T-helper 2 cell treated with Interferon-gamma antibody and Interleukin-4, amounts not matched to agents 5 μg/mL and 100 μg/mL, for 36 hours (primary cell): ENCODE results near the gene TLCD2.
"Not testable (repeated sequence)": the region's sequence is repeated elsewhere in the genome, so short reads cannot be mapped to it uniquely, and the experiment has no call there.

Experiments
- DNase-seq: peaks from one replicate; pipeline ENCODE4 v3.0.0; 2021; ENCODE audit warnings: low spot score
- H3K27ac Mint-ChIP-seq: one replicate; pipeline ENCODE4 v1.8.0; 2021; ENCODE audit warnings: mild to moderate bottlenecking, mixed read lengths
- H3K27me3 Mint-ChIP-seq: one replicate; pipeline ENCODE4 v1.8.0; 2021; ENCODE audit warnings: low read depth, mixed read lengths
- H3K36me3 Mint-ChIP-seq: one replicate; pipeline ENCODE4 v1.8.0; 2021; ENCODE audit warnings: low read depth, mixed read lengths
- H3K4me1 Mint-ChIP-seq: one replicate; pipeline ENCODE4 v1.8.0; 2021; ENCODE audit warnings: low read depth, mixed read lengths
- H3K4me3 Mint-ChIP-seq: one replicate; pipeline ENCODE4 v1.8.0; 2022; ENCODE audit warnings: mild to moderate bottlenecking, moderate library complexity, mixed read lengths
- H3K9me3 Mint-ChIP-seq: one replicate; pipeline ENCODE4 v1.8.0; 2021; ENCODE audit warnings: mixed read lengths

The TLCD2 gene

DNA sequence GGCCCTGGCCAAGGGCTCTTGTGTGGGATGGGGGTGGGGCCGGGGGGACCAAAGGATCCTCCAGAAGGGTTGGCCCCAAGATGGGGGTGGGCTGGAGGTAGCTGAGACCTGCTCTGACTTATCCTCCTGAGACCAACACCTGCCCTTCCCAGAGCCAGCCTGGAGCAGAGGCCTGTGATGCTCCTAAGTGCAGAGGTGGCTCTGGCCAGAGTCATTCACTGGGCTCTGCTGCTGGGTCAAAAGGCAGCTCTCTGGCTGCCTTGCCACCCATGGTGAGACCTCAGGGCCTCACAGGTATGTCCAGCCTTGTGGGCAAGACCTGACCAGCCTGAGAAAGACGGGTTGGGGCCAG is 32.9 kb upstream of the TLCD2 start:
- Mint-ChIP-seq H3K27me3 (no peaks in the 10 kb centered on the region), H3K4me1 (no peaks in the 10 kb centered on the region), H3K27ac (no peak overlapping the region), H3K9me3 (no peaks in the 10 kb centered on the region), H3K36me3 (peaks cover 1% of the 10 kb centered on the region), H3K4me3 (no peak overlapping the region)
- DNase-seq: no peak

GRCh38 chr17:1742371-1743087 is 32.4 kb upstream of the TLCD2 start, which contains the start of gene SERPINF2:
TSS of gene SERPINF2 (plus strand) at chr17:1742871. CDS start at chr17:1744996, 2,125 bp downstream.
- Mint-ChIP-seq H3K27ac (no peak within 1 kb of the TSS), H3K4me3 (no peak within 1 kb of the TSS), H3K4me1 (no peaks in the 10 kb centered on the region), H3K9me3 (no peaks in the 10 kb centered on the region), H3K36me3 (peaks cover 5% of the 10 kb centered on the region), H3K27me3 (no peaks in the 10 kb centered on the region)
- DNase-seq: no peak

- not testable (repeated sequence) for H3K9me3 Mint-ChIP-seq, H3K27me3 Mint-ChIP-seq, H3K36me3 Mint-ChIP-seq, DNase-seq, H3K4me3 Mint-ChIP-seq, H3K4me1 Mint-ChIP-seq, H3K27ac Mint-ChIP-seq
These were observed 31.7 kb upstream of the TLCD2 start for GRCh38 chr17:1741899-1742298.

- no peak overlapping the region for H3K4me3 Mint-ChIP-seq
- H3K36me3 Mint-ChIP-seq: peaks cover 15% of the 10 kb centered on the region
- no peaks in the 10 kb centered on the region for H3K27me3 Mint-ChIP-seq
- H3K27ac Mint-ChIP-seq: peak overlapping the region; percentile 57
- no peak for DNase-seq
- no peaks in the 10 kb centered on the region for H3K4me1 Mint-ChIP-seq
- H3K9me3 Mint-ChIP-seq: no peaks in the 10 kb centered on the region
These were observed 27.5 kb upstream of the TLCD2 start for GRCh38 chr17:1737531-1738291.

DNA sequence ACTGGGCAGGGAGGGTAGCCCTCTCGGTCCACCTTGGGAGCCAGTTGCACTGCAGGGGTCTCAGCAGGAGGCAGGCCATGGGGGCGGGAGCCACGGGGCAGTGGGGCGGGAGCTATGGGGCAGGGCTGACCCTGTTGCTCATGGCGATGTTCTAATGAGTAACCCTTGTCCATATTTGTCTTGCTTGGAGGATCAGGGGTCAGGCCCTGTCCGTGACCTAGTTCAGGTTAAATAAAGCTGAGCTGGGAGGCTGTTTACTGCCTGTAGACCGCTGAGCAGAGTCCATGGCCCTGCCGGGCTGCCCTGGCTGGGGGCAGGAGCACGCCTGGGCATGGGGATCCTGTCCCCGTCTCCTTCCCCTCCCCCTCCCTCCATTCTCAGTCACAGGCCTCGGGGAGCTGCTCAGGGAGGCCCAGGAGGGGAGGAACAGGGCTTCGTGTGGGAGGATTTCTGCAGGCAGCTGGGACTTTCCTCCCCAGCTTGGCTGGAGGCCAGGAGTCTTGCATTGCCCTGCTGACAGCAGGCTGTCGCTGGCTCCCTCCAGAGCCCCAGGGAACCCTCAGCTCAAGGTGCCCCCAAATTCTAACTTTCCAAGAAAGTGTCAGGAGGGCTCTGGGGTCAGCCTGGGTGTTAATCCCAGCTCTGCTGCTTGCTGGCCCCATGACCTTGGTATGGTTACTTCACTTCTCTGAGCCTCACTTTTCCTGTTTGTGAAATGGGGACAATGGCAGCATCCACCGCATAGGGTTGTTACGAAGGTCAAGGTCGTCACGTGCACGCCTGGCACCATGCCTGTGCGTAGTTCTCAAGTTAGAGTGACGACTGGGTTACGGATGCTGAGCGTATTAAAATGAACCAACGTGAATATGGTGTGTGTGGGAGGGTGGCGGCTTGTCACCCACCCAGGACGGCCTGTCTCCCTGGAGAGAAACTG is 26.4 kb upstream of the TLCD2 start:
- no peak for DNase-seq
- Mint-ChIP-seq H3K27me3 (no peaks in the 10 kb centered on the region), H3K4me3 (no peak overlapping the region), H3K27ac (peak overlapping the region; percentile 49), H3K9me3 (no peaks in the 10 kb centered on the region), H3K4me1 (no peaks in the 10 kb centered on the region), H3K36me3 (peaks cover 15% of the 10 kb centered on the region)

- no peak for DNase-seq
- no peak overlapping the region for H3K27ac Mint-ChIP-seq
- H3K4me3 Mint-ChIP-seq: no peak overlapping the region
- H3K36me3 Mint-ChIP-seq: peaks cover 15% of the 10 kb centered on the region
- no peaks in the 10 kb centered on the region for H3K9me3 Mint-ChIP-seq
- H3K27me3 Mint-ChIP-seq: no peaks in the 10 kb centered on the region
- H3K4me1 Mint-ChIP-seq: no peaks in the 10 kb centered on the region
These were observed 25.7 kb upstream of the TLCD2 start for GRCh38 chr17:1735834-1736347.

GRCh38 chr17:1735418-1735817 is 25.2 kb upstream of the TLCD2 start:
- Mint-ChIP-seq H3K27me3 (no peaks in the 10 kb centered on the region), H3K9me3 (no peaks in the 10 kb centered on the region), H3K4me1 (no peaks in the 10 kb centered on the region), H3K4me3 (no peak overlapping the region), H3K36me3 (peaks cover 15% of the 10 kb centered on the region), H3K27ac (no peak overlapping the region)
- DNase-seq: no peak

DNA sequence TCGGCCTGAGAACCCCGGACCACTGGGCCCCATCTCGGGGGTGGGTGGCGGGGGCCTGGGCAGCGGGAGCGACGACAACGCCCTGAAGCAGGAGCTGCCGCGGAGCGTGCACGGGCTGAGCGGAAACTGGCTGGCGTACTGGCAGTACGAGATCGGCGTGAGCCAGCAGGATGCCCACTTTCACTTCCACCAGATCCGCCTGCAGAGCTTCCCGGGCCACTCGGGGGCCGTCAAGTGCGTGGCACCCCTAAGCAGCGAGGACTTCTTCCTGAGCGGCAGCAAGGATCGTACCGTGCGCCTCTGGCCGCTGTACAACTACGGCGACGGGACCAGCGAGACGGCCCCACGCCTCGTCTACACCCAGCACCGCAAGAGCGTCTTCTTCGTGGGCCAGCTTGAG is 23.6 kb upstream of the TLCD2 start:
- Mint-ChIP-seq H3K4me3 (no peak overlapping the region), H3K9me3 (no peaks in the 10 kb centered on the region), H3K27ac (no peak overlapping the region), H3K4me1 (peaks cover 3% of the 10 kb centered on the region), H3K27me3 (no peaks in the 10 kb centered on the region), H3K36me3 (peaks cover 23% of the 10 kb centered on the region)
- DNase-seq: no peak

- peaks cover 3% of the 10 kb centered on the region for H3K4me1 Mint-ChIP-seq
- H3K27ac Mint-ChIP-seq: no peak overlapping the region
- no peaks in the 10 kb centered on the region for H3K27me3 Mint-ChIP-seq
These were observed 22.7 kb upstream of the TLCD2 start for GRCh38 chr17:1732833-1733321.

GRCh38 chr17:1732241-1732832 is 22.2 kb upstream of the TLCD2 start:
- Mint-ChIP-seq H3K4me3 (no peak overlapping the region), H3K27ac (no peak overlapping the region), H3K27me3 (no peaks in the 10 kb centered on the region), H3K36me3 (peaks cover 19% of the 10 kb centered on the region), H3K4me1 (peaks cover 3% of the 10 kb centered on the region), H3K9me3 (no peaks in the 10 kb centered on the region)
- no peak for DNase-seq

More at GRCh38 chr17:1732833-1733321, 22.7 kb upstream of the TLCD2 start:
- Mint-ChIP-seq H3K36me3 (peaks cover 23% of the 10 kb centered on the region), H3K4me3 (no peak overlapping the region), H3K9me3 (no peaks in the 10 kb centered on the region)
- DNase-seq: no peak

GRCh38 chr17:1731194-1731506 is 21.0 kb upstream of the TLCD2 start:
- H3K36me3 Mint-ChIP-seq: peaks cover 14% of the 10 kb centered on the region
- H3K4me1 Mint-ChIP-seq: peaks cover 3% of the 10 kb centered on the region
- H3K27me3 Mint-ChIP-seq: no peaks in the 10 kb centered on the region
- H3K27ac Mint-ChIP-seq: no peak overlapping the region
- no peaks in the 10 kb centered on the region for H3K9me3 Mint-ChIP-seq
- no peak for DNase-seq
- no peak overlapping the region for H3K4me3 Mint-ChIP-seq

DNA sequence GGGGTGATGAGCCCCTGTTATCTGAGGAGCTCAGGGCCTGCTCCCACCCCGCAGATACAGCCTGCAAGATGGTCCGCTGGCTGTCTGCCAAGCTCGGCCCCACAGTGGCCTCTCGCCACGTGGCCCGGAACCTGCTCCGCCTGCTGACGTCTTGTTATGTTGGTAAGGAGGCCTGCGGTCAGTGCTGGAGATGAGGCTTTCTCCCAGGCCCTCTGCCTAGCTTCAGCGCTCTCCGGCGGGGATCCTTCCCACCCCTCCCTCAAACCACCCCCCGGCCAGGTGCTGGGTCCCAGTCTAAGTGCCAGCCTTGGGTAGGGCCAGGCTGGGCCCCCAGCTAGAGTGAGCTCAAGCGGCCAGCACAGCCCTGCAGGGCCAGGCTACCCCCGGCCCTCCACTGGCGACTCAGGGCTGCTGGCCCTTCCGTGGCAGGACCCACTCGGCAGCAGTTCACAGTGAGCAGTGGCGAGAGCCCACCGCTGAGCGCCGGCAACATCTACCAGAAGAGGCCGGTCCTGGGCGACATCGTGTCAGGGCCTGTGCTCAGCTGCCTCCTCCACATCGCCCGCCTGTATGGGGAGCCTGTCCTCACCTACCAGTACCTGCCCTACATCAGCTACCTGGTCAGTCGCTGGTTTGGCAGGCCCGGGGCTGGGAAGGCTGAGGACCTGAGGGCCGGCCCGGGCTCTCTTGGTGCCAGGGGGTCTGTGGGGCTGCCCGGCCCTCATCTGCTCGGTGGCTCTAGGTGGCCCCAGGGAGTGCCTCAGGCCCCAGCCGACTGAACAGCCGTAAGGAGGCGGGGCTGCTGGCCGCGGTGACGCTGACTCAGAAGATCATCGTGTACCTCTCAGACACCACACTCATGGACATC is 20.4 kb upstream of the TLCD2 start:
- H3K36me3 Mint-ChIP-seq: peaks cover 17% of the 10 kb centered on the region
- H3K4me3 Mint-ChIP-seq: no peak overlapping the region
- no peaks in the 10 kb centered on the region for H3K9me3 Mint-ChIP-seq
- no peak for DNase-seq
- H3K27me3 Mint-ChIP-seq: no peaks in the 10 kb centered on the region
- peaks cover 5% of the 10 kb centered on the region for H3K4me1 Mint-ChIP-seq
- no peak overlapping the region for H3K27ac Mint-ChIP-seq

DNA sequence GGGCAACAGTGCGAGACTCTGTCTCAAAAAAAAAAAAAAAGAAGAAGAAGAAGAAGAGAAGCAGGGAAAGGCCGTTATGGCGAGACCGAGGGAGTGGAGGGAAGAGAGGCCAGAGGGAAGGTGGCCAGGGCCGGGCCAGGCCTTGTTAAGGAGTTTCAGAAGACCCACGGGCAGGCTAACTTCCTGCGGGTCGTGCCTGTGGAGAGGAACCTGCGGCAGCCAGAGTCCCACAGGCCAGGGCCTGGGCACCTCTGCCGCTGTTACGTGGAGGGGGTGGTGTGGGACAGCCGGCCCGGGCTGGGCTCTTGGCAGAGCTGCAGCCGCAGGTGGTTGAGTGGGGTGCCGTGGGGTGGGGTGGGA is 19.8 kb upstream of the TLCD2 start:
- H3K27me3 Mint-ChIP-seq: no peaks in the 10 kb centered on the region
- H3K36me3 Mint-ChIP-seq: peaks cover 19% of the 10 kb centered on the region
- no peak overlapping the region for H3K4me3 Mint-ChIP-seq
- H3K4me1 Mint-ChIP-seq: peaks cover 8% of the 10 kb centered on the region
- H3K9me3 Mint-ChIP-seq: no peaks in the 10 kb centered on the region
- no peak overlapping the region for H3K27ac Mint-ChIP-seq
- DNase-seq: no peak
